SK-N-SH treated with all-trans-retinoic acid at 6 μM for 48 hours (cell line): ENCODE data around the gene TTC34.

Source experiments
- ATAC-seq: fragments of 200-7000 bp; cut with Tn5 transposase; 3 replicates; pipeline ENCODE4 v1.9.1; 2020; ENCODE audit warnings: mild to moderate bottlenecking, moderate library complexity
- ARNTL ChIP-seq: fragments of 450-650 bp; formaldehyde crosslinking; IDR thresholded peaks from 2 replicates; pipeline ENCODE4 v1.5.0; 2020; ENCODE audit warnings: low read depth, mild to moderate bottlenecking, moderate library complexity, borderline replicate concordance
- BACH2 ChIP-seq: fragments of 250-450 bp; sonication (Bioruptor Pico); IDR thresholded peaks from 2 replicates; pipeline ENCODE4 v1.9.0; 2021; ENCODE audit warnings: mild to moderate bottlenecking, borderline replicate concordance
- ESRRG ChIP-seq: fragments of 250-450 bp; sonication (Bioruptor Pico); IDR thresholded peaks from 2 replicates; pipeline ENCODE4 v1.6.1; 2021; ENCODE audit warnings: mild to moderate bottlenecking
- GLIS3 ChIP-seq: fragments of 250-450 bp; sonication (Bioruptor Pico); IDR thresholded peaks from 2 replicates; pipeline ENCODE4 v1.5.0; 2020; ENCODE audit warnings: mild to moderate bottlenecking, moderate library complexity
- ISL1 ChIP-seq: fragments of 250-450 bp; sonication (Bioruptor Pico); IDR thresholded peaks from 2 replicates; pipeline ENCODE4 v2.1.2; 2022; ENCODE audit warnings: mild to moderate bottlenecking, moderate library complexity
- OSR1 ChIP-seq: fragments of 250-450 bp; sonication (Bioruptor Pico); IDR thresholded peaks from 2 replicates; pipeline ENCODE4 v1.8.0; 2022; ENCODE audit warnings: moderate library complexity, mild to moderate bottlenecking, inconsistent platforms
- PPARA ChIP-seq: fragments of 250-450 bp; sonication (Bioruptor Pico); IDR thresholded peaks from 2 replicates; pipeline ENCODE4 v1.5.0; 2020; ENCODE audit warnings: mild to moderate bottlenecking, borderline replicate concordance
- RARB ChIP-seq: fragments of 250-450 bp; sonication (Bioruptor Pico); IDR thresholded peaks from 2 replicates; pipeline ENCODE4 v1.8.0; 2021; ENCODE audit warnings: mild to moderate bottlenecking, moderate library complexity
- TCF4 ChIP-seq: fragments of 250-450 bp; sonication (Bioruptor Pico); IDR thresholded peaks from 2 replicates; pipeline ENCODE4 v1.8.0; 2021; ENCODE audit warnings: mild to moderate bottlenecking, moderate library complexity, borderline replicate concordance
- TOX ChIP-seq: fragments of 250-450 bp; sonication (Bioruptor Pico); IDR thresholded peaks from 2 replicates; pipeline ENCODE4 v1.8.0; 2021; ENCODE audit warnings: mild to moderate bottlenecking, moderate library complexity, borderline replicate concordance
- ZC3H10 ChIP-seq: fragments of 250-450 bp; sonication (Bioruptor Pico); IDR thresholded peaks from 2 replicates; pipeline ENCODE4 v1.5.1; 2021; ENCODE audit warnings: mild to moderate bottlenecking, moderate library complexity
- ZFP30 ChIP-seq: fragments of 450-650 bp; formaldehyde crosslinking; IDR thresholded peaks from 2 replicates; pipeline ENCODE4 v1.5.0; 2022; ENCODE audit warnings: mild to moderate bottlenecking, moderate library complexity
- ZNF70 ChIP-seq: fragments of 450-650 bp; formaldehyde crosslinking; IDR thresholded peaks from 2 replicates; pipeline ENCODE4 v1.5.0; 2020; ENCODE audit warnings: mild to moderate bottlenecking, moderate library complexity
- TF ChIP-seq, protein P1 (sequence below): fragments of 250-450 bp; sonication (Bioruptor Pico); IDR thresholded peaks from 2 replicates; pipeline ENCODE4 v1.5.1; 2021; ENCODE audit warnings: mild to moderate bottlenecking, moderate library complexity
- TF ChIP-seq, protein P2 (sequence below): fragments of 250-450 bp; sonication (Bioruptor Pico); IDR thresholded peaks from 2 replicates; pipeline ENCODE4 v1.5.1; 2020; ENCODE audit warnings: low read depth, mild to moderate bottlenecking, moderate library complexity
- TF ChIP-seq, protein P3 (sequence below): fragments of 250-450 bp; sonication (Bioruptor Pico); IDR thresholded peaks from 2 replicates; pipeline ENCODE4 v1.8.0; 2020; ENCODE audit warnings: mild to moderate bottlenecking, moderate library complexity, borderline replicate concordance
- TF ChIP-seq, protein P4 (sequence below): fragments of 250-450 bp; sonication (Bioruptor Pico); IDR thresholded peaks from 2 replicates; pipeline ENCODE4 v1.8.0; 2021; ENCODE audit warnings: low read depth, mild to moderate bottlenecking, moderate library complexity, borderline replicate concordance

The TTC34 gene

DNA sequence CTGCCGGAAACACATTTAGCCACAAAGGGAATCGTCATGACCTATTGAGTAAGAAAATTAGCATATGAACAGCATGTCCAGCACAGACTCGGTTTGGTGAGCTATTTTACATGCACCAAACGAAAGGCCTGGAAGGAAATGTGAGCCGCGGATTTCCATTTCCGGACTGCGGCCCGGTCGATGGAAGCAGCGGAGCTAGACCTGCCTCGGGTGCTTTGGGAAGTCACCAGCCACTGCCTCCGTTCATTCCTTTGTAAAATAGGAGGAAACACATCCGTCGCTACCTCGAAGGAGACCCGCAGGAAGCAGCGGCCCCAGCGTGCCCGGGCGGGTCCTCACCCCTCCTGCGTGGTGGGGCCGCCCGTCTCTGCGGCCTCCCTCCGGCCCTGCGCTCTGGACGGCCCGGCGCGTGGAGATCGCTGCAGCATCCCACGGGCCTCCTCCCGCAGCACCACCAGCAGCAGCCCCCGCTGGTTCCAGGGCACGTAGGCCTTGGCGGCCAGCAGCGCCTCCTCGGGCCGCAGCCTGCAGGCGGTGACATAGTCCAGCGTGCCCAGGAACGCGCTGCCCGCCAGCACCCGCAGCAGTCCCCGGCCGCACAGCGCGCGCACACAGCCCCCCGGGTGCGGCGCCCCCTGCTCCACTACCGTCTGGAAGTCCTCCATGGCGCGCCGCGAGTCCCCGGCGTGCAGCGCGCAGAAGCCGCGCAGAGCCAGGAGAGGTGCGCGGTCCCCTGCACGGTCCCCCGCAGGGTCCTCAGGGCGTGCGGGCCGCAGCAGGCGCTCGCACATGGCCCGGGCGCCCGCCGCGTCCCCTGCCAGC lies 12.1 kb downstream of the TTC34 start (continued):
- TF ChIP-seq, protein P1, sequence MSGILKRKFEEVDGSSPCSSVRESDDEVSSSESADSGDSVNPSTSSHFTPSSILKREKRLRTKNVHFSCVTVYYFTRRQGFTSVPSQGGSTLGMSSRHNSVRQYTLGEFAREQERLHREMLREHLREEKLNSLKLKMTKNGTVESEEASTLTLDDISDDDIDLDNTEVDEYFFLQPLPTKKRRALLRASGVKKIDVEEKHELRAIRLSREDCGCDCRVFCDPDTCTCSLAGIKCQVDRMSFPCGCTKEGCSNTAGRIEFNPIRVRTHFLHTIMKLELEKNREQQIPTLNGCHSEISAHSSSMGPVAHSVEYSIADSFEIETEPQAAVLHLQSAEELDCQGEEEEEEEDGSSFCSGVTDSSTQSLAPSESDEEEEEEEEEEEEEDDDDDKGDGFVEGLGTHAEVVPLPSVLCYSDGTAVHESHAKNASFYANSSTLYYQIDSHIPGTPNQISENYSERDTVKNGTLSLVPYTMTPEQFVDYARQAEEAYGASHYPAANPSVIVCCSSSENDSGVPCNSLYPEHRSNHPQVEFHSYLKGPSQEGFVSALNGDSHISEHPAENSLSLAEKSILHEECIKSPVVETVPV (CRISPR knock-in tag), result no peak
- TF ChIP-seq ZC3H10, result no peak
- TF ChIP-seq BACH2 (CRISPR knock-in tag), result no peak
- no peak for TF ChIP-seq RARB (CRISPR knock-in tag)
- no peak for TF ChIP-seq ZFP30 (CRISPR knock-in tag)

DNA sequence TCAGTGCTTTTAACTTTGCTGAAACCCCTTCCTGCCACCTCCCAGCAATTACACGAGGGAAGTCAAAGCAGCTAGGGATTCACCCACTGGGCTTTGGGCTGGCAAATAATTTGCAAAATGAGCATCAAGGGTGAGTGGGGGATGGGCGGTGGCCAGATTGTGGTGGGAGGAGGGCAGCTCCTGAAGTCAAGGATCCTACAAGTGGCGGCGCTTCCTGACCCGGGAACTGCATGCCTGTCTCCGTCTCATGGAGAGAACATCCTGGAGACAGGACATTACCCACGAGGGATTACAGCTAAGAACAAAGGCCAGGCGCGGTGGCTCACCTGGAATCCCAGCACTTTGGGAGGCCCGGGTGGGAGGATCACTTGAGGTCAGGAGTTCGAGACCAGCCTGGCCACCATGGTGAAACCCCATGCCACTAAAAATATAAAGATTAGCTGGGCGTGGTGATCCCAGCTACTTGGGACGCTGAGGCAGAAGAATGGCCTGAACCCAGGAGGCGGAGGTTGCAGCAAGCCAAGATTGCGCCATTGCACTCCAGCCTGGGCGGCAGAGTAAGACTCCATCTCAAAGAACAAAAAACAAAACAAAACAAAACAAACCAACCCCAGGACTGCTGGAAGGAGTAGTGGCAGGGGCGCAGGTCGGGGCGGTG lies 12.9 kb downstream of the TTC34 start:
- no peak for ATAC-seq
- TF ChIP-seq TCF4, result no peak
- TF ChIP-seq ESRRG (CRISPR knock-in tag), result no peak
- TF ChIP-seq GLIS3 (CRISPR knock-in tag), result no peak
- TF ChIP-seq ZNF70 (CRISPR knock-in tag), result no peak
- TF ChIP-seq TOX, result no peak
- TF ChIP-seq ZFP30 (CRISPR knock-in tag), result no peak
- TF ChIP-seq, all 23 proteins: peak for 0

DNA sequence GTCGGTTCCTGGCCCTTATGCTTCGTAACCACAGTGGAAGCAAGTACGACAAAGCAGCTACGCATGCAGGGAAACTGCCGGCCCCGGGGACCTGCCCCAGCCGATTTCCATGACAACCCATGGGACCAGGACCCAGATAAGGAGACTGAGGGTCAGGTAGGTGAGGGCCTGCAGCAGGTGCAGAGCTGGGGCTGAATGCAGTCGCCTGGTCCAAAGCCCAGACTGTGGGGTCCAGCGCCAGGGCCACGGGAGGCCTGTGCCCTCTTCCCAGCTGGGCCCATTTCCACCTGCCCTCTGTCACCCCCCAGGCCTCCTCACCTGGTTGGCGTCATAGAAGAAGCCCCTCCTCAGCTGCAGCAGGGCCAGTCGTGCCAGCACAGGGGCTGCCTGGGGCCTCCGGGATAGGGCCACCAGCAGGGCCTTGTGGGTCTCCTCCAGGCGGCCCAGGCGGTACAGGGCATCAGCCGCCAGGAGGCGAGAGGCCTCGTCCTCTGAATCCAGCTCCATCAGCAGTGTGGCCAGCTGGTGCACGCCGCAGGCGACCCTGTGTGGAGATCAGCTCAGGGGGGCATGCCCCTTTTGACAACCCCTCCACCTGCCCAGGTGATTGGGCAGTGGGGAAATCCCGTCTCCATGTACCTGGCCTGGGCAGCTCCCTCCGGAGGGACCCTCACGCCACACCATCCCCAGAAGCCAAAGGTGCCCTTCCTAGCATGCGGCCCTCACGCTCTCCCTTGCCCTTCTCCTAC lies 14.2 kb downstream of the TTC34 start:
- ATAC-seq, result no peak
- TF ChIP-seq ZC3H10 (no peak), ESRRG (CRISPR knock-in tag) (no peak), TCF4 (no peak), ZNF70 (CRISPR knock-in tag) (no peak), ISL1 (no peak), TOX (no peak)
- TF ChIP-seq, protein P1 (CRISPR knock-in tag), result no peak
- TF ChIP-seq, protein P2, sequence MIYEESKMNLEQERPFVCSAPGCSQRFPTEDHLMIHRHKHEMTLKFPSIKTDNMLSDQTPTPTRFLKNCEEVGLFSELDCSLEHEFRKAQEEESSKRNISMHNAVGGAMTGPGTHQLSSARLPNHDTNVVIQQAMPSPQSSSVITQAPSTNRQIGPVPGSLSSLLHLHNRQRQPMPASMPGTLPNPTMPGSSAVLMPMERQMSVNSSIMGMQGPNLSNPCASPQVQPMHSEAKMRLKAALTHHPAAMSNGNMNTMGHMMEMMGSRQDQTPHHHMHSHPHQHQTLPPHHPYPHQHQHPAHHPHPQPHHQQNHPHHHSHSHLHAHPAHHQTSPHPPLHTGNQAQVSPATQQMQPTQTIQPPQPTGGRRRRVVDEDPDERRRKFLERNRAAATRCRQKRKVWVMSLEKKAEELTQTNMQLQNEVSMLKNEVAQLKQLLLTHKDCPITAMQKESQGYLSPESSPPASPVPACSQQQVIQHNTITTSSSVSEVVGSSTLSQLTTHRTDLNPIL, result no peak
- TF ChIP-seq, protein P3, sequence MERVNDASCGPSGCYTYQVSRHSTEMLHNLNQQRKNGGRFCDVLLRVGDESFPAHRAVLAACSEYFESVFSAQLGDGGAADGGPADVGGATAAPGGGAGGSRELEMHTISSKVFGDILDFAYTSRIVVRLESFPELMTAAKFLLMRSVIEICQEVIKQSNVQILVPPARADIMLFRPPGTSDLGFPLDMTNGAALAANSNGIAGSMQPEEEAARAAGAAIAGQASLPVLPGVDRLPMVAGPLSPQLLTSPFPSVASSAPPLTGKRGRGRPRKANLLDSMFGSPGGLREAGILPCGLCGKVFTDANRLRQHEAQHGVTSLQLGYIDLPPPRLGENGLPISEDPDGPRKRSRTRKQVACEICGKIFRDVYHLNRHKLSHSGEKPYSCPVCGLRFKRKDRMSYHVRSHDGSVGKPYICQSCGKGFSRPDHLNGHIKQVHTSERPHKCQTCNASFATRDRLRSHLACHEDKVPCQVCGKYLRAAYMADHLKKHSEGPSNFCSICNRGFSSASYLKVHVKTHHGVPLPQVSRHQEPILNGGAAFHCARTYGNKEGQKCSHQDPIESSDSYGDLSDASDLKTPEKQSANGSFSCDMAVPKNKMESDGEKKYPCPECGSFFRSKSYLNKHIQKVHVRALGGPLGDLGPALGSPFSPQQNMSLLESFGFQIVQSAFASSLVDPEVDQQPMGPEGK (CRISPR knock-in tag), result no peak

DNA sequence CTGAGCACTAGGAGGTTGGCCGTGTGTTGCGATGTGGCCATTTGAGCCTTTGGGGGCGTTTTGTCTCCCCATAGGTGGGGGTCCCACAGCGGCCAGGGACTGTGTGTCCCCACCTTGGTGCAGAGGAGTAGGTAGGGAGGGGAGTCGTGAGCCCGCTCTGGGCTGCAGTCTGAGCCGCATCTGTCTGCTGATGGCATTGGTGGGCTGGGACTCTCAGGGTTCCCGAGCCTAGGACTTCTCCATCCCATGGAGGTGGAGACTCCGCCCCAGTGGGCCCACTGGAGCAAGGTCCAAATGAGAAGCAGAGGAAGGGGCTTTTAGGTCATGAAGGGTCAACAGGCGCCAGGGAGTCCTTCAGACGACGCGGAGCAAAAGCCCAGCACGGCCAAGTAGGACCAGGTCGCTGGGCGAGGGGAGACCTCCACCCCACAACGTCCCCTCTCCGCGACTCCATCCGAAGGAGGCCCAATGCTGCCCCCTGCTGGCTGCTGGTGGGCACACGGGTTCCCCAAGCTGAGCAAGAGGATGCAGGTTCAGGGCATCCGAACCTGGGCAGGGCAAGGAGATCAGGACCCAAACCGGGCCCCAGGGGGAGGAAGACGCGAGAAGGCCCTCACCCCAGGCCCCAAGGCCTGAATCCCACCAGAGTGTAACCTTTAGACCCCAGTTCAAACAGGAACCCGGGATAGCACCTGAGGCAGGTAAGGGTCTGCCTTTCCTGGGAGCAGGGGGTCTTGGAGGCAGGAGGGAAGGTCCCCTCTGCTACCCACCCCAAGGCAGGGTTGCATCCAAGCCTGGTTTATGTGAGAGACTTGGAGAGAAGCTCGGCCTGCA lies 14.9 kb downstream of the TTC34 start:
- ATAC-seq, result no peak
- no peak for TF ChIP-seq ZNF70 (CRISPR knock-in tag)
- no peak for TF ChIP-seq ARNTL (CRISPR knock-in tag)
- no peak for TF ChIP-seq PPARA (CRISPR knock-in tag)
- no peak for TF ChIP-seq OSR1 (CRISPR knock-in tag)
- TF ChIP-seq ZFP30 (CRISPR knock-in tag), result no peak
- TF ChIP-seq, protein P3 (CRISPR knock-in tag), result no peak
- TF ChIP-seq, protein P4, sequence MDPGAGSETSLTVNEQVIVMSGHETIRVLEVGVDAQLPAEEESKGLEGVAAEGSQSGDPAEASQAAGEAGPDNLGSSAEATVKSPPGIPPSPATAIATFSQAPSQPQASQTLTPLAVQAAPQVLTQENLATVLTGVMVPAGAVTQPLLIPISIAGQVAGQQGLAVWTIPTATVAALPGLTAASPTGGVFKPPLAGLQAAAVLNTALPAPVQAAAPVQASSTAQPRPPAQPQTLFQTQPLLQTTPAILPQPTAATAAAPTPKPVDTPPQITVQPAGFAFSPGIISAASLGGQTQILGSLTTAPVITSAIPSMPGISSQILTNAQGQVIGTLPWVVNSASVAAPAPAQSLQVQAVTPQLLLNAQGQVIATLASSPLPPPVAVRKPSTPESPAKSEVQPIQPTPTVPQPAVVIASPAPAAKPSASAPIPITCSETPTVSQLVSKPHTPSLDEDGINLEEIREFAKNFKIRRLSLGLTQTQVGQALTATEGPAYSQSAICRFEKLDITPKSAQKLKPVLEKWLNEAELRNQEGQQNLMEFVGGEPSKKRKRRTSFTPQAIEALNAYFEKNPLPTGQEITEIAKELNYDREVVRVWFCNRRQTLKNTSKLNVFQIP (CRISPR knock-in tag), result no peak
- TF ChIP-seq, protein P2, result no peak
- no peak for TF ChIP-seq RARB (CRISPR knock-in tag)
- TF ChIP-seq ESRRG (CRISPR knock-in tag), result no peak
